ENCODE data around the gene FADS2. TPM values are rescaled to one million over a fixed set of nuclear protein-coding genes. Genes with fewer than 3 reads are reported as not detected.

The FADS2 gene
- total and polyA plus RNA-seq, 2 of the 13 experiments (the other 11 are each of a cell fraction or from before 2014, with no cell fraction given), result 90.1 to 124 TPM

DNA sequence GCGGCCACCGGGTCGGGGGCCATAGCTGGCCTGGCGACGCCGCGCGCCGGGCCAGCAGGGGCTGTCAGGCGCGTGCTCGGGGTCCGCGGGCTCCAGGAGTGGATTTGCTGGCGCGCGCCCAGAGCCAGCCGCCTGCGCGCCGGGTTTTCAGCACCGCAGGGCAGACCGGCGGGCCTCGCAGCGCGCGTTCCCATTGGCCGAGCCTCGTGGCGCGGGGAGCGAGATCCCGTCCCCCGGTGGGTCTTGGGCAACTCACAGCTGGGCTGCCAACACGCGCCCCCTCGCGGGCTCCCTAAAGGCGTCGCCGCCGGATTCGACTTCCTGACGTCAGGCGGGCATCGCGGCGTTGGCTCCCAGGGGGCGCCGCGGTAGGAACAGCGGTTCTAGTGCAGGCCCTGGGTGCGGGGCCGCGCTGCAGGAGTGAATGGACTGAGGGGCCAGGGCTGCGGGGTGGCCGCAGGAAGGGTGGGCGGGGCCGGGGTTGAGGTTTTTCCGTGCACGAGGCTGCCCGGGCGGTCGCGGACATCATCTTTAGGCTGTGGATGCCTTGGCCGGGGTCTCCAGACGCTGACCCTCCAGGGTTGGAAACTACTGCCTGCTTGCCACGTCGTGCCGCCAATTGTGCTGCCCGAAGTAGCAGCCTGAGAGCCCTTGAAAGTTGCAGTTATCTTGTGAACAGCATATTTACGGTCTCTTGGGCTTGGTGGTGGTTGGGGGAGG lies 11.2 kb upstream of the FADS2 start, which contains the start of gene FADS1 (continued):
- TF ChIP-seq, protein P1, sequence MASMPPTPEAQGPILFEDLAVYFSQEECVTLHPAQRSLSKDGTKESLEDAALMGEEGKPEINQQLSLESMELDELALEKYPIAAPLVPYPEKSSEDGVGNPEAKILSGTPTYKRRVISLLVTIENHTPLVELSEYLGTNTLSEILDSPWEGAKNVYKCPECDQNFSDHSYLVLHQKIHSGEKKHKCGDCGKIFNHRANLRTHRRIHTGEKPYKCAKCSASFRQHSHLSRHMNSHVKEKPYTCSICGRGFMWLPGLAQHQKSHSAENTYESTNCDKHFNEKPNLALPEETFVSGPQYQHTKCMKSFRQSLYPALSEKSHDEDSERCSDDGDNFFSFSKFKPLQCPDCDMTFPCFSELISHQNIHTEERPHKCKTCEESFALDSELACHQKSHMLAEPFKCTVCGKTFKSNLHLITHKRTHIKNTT (CRISPR knock-in tag; IDR thresholded peaks at IDR 0.05), result no peak
- TF ChIP-seq MIER2 (CRISPR knock-in tag; IDR thresholded peaks at IDR 0.05), result peak; percentile 78
- no peak for TF ChIP-seq ZBTB20 (CRISPR knock-in tag; IDR thresholded peaks at IDR 0.05; ENCODE audit: borderline replicate concordance, low read depth)
- peak; percentile 51; the same call in 1 of the 2 replicates for TF ChIP-seq HDAC2 (CRISPR knock-in tag; IDR thresholded peaks at IDR 0.05)
- TF ChIP-seq, protein P2, sequence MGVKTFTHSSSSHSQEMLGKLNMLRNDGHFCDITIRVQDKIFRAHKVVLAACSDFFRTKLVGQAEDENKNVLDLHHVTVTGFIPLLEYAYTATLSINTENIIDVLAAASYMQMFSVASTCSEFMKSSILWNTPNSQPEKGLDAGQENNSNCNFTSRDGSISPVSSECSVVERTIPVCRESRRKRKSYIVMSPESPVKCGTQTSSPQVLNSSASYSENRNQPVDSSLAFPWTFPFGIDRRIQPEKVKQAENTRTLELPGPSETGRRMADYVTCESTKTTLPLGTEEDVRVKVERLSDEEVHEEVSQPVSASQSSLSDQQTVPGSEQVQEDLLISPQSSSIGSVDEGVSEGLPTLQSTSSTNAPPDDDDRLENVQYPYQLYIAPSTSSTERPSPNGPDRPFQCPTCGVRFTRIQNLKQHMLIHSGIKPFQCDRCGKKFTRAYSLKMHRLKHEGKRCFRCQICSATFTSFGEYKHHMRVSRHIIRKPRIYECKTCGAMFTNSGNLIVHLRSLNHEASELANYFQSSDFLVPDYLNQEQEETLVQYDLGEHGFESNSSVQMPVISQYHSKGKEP (CRISPR knock-in tag; IDR thresholded peaks at IDR 0.05), result 0 out of 2 replicates have a peak, but pooled peaks have one; percentile 26
- TF ChIP-seq, protein P3, sequence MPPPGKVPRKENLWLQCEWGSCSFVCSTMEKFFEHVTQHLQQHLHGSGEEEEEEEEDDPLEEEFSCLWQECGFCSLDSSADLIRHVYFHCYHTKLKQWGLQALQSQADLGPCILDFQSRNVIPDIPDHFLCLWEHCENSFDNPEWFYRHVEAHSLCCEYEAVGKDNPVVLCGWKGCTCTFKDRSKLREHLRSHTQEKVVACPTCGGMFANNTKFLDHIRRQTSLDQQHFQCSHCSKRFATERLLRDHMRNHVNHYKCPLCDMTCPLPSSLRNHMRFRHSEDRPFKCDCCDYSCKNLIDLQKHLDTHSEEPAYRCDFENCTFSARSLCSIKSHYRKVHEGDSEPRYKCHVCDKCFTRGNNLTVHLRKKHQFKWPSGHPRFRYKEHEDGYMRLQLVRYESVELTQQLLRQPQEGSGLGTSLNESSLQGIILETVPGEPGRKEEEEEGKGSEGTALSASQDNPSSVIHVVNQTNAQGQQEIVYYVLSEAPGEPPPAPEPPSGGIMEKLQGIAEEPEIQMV (CRISPR knock-in tag; IDR thresholded peaks at IDR 0.05; ENCODE audit: low read depth), result peak; percentile 93
- TF ChIP-seq, protein P4, sequence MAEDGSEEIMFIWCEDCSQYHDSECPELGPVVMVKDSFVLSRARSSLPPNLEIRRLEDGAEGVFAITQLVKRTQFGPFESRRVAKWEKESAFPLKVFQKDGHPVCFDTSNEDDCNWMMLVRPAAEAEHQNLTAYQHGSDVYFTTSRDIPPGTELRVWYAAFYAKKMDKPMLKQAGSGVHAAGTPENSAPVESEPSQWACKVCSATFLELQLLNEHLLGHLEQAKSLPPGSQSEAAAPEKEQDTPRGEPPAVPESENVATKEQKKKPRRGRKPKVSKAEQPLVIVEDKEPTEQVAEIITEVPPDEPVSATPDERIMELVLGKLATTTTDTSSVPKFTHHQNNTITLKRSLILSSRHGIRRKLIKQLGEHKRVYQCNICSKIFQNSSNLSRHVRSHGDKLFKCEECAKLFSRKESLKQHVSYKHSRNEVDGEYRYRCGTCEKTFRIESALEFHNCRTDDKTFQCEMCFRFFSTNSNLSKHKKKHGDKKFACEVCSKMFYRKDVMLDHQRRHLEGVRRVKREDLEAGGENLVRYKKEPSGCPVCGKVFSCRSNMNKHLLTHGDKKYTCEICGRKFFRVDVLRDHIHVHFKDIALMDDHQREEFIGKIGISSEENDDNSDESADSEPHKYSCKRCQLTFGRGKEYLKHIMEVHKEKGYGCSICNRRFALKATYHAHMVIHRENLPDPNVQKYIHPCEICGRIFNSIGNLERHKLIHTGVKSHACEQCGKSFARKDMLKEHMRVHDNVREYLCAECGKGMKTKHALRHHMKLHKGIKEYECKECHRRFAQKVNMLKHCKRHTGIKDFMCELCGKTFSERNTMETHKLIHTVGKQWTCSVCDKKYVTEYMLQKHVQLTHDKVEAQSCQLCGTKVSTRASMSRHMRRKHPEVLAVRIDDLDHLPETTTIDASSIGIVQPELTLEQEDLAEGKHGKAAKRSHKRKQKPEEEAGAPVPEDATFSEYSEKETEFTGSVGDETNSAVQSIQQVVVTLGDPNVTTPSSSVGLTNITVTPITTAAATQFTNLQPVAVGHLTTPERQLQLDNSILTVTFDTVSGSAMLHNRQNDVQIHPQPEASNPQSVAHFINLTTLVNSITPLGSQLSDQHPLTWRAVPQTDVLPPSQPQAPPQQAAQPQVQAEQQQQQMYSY (CRISPR knock-in tag; IDR thresholded peaks at IDR 0.05), result peak; percentile 97
- TF ChIP-seq ATF1 (CRISPR knock-in tag; IDR thresholded peaks at IDR 0.05), result 0 out of 2 replicates have a peak, but pooled peaks have one; percentile 60
- TF ChIP-seq, protein P5, sequence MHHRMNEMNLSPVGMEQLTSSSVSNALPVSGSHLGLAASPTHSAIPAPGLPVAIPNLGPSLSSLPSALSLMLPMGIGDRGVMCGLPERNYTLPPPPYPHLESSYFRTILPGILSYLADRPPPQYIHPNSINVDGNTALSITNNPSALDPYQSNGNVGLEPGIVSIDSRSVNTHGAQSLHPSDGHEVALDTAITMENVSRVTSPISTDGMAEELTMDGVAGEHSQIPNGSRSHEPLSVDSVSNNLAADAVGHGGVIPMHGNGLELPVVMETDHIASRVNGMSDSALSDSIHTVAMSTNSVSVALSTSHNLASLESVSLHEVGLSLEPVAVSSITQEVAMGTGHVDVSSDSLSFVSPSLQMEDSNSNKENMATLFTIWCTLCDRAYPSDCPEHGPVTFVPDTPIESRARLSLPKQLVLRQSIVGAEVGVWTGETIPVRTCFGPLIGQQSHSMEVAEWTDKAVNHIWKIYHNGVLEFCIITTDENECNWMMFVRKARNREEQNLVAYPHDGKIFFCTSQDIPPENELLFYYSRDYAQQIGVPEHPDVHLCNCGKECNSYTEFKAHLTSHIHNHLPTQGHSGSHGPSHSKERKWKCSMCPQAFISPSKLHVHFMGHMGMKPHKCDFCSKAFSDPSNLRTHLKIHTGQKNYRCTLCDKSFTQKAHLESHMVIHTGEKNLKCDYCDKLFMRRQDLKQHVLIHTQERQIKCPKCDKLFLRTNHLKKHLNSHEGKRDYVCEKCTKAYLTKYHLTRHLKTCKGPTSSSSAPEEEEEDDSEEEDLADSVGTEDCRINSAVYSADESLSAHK (CRISPR knock-in tag; IDR thresholded peaks at IDR 0.05; ENCODE audit: borderline replicate concordance), result no peak
- TF ChIP-seq NFKB2 (CRISPR knock-in tag; IDR thresholded peaks at IDR 0.05; ENCODE audit: borderline replicate concordance), result peak; percentile 78; the same call in 1 of the 2 replicates
- TF ChIP-seq ZNF772 (CRISPR knock-in tag; IDR thresholded peaks at IDR 0.05), result no peak; the same call in none of the 2 replicates
- peak; percentile 89 for TF ChIP-seq MED8 (CRISPR knock-in tag; IDR thresholded peaks at IDR 0.05; ENCODE audit: insufficient replicate concordance)
- TF ChIP-seq, protein P6, sequence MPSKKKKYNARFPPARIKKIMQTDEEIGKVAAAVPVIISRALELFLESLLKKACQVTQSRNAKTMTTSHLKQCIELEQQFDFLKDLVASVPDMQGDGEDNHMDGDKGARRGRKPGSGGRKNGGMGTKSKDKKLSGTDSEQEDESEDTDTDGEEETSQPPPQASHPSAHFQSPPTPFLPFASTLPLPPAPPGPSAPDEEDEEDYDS (CRISPR knock-in tag; IDR thresholded peaks at IDR 0.05), result peak; percentile 61; the same call in 1 of the 2 replicates
- TF ChIP-seq SP2 (CRISPR knock-in tag; IDR thresholded peaks at IDR 0.05), result no peak
- TF ChIP-seq ZNF138 (CRISPR knock-in tag; IDR thresholded peaks at IDR 0.05; ENCODE audit: low read depth), result peak; percentile 57
- TF ChIP-seq IRF2 (CRISPR knock-in tag; IDR thresholded peaks at IDR 0.05), result peak; percentile 86

All from HepG2 (cell line).